ENCODE measurements around the gene SNX25. TPM values are rescaled to one million over a fixed set of nuclear protein-coding genes. Genes with fewer than 3 reads are reported as not detected.

Gene SNX25
- total RNA-seq, 1 experiment from 2014 or later, result 3.5 TPM

DNA sequence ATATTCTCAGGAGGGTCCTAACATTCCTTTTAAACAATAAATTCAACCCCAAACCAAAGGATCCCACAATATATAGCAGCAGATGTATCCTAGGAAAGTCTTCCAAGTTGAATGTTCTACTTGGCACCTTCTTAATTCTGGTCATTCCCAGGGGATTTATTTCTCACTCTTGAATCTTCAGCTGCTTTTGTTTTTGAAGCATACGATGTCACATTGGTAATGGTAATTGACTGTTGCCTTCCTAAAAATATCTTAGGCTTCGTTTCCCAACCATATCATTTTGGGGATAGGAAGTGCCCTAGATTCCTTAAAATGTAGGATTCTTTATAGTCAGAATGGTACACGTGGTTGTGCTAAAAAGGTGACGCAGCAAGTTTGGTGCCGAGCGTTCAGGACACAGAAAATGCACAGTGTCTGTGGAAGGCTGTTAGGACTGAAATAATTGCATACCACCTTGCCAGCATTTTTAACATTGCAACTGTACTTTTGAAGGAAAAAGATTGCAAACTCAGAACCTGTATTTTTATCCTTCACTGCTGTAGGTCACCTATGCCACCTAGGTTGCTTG is 8.1 kb downstream of the SNX25 start:
- Histone ChIP-seq H3K9me3 (ENCODE audit: low read depth, low read length, poor library complexity, severe bottlenecking) (no peaks in the 10 kb centered on the region), H3K27ac (ENCODE audit: low read depth, low read length, poor library complexity, severe bottlenecking) (no peak overlapping the region), H3K36me3 (ENCODE audit: insufficient read depth, low read length, poor library complexity, severe bottlenecking) (no peaks in the 10 kb centered on the region), H3K27me3 (replicated peaks; ENCODE audit: insufficient read depth, low read depth, low read length, poor library complexity) (no peaks in the 10 kb centered on the region), H3K4me1 (ENCODE audit: insufficient read depth, low read length, poor library complexity, severe bottlenecking) (peaks cover 47% of the 10 kb centered on the region), H3K4me3 (ENCODE audit: low read depth, low read length, poor library complexity, severe bottlenecking) (no peak overlapping the region)
- ChIA-PET CTCF (no interaction called here), POLR2A (ENCODE audit: low non-redundant PET) (no interaction called here)
- no peak for DNase-seq (ENCODE audit: low spot score)
- intact Hi-C loops (cut with micrococcal nuclease; ENCODE audit: unreplicated experiment), result loop anchor here (5.0 kb wide), 1 partner anchor 90 kb away; no protein-coding TSS in a partner anchor
- BruUV-seq (replicated peaks), result no TSS peak
- TF ChIP-seq CTCF (conservative IDR thresholded peaks at IDR 0.05; ENCODE audit: low read depth, low read length) (no peak), EZH2 (IDR thresholded peaks at IDR 0.05; ENCODE audit: borderline replicate concordance, low read depth, low read length, poor library complexity, severe bottlenecking) (no peak)

DNA sequence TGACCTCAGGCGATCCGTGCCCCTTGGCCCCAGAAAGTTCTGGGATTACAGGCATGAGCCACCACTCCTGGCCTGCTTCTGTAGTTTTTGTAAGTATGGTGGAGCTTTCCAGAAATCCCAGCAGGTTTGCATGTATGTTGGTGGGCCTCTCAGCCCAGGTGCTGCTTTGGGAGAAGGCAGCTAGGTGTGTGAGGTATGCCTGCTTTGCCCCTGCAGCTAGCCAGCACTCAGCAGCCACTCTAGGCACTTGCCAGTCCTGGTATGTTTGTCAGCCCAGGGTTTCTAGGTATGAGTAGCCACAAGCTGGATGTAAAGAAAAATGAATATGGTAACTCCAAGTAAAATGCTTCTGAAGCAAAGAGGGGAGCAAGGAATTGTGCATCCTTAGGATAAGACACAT is 8.9 kb downstream of the SNX25 start:
- DNase-seq (ENCODE audit: low spot score), result no peak
- intact Hi-C loops (cut with micrococcal nuclease; ENCODE audit: unreplicated experiment), result loop anchor here (5.0 kb wide), 1 partner anchor 89 kb away; no protein-coding TSS in a partner anchor
- TF ChIP-seq CTCF (conservative IDR thresholded peaks at IDR 0.05; ENCODE audit: low read depth, low read length) (no peak), EZH2 (IDR thresholded peaks at IDR 0.05; ENCODE audit: borderline replicate concordance, low read depth, low read length, poor library complexity, severe bottlenecking) (no peak)
- BruUV-seq (replicated peaks), result no TSS peak
- ChIA-PET POLR2A (ENCODE audit: low non-redundant PET) (no interaction called here), CTCF (no interaction called here)
- no peaks in the 10 kb centered on the region for H3K36me3 ChIP-seq (ENCODE audit: insufficient read depth, low read length, poor library complexity, severe bottlenecking)
- H3K4me1 ChIP-seq (ENCODE audit: insufficient read depth, low read length, poor library complexity, severe bottlenecking), result peaks cover 47% of the 10 kb centered on the region
- no peak overlapping the region for H3K27ac ChIP-seq (ENCODE audit: low read depth, low read length, poor library complexity, severe bottlenecking)
- no peak overlapping the region for H3K4me3 ChIP-seq (ENCODE audit: low read depth, low read length, poor library complexity, severe bottlenecking)
- no peaks in the 10 kb centered on the region for H3K27me3 ChIP-seq (replicated peaks; ENCODE audit: insufficient read depth, low read depth, low read length, poor library complexity)
- no peaks in the 10 kb centered on the region for H3K9me3 ChIP-seq (ENCODE audit: low read depth, low read length, poor library complexity, severe bottlenecking)

DNA sequence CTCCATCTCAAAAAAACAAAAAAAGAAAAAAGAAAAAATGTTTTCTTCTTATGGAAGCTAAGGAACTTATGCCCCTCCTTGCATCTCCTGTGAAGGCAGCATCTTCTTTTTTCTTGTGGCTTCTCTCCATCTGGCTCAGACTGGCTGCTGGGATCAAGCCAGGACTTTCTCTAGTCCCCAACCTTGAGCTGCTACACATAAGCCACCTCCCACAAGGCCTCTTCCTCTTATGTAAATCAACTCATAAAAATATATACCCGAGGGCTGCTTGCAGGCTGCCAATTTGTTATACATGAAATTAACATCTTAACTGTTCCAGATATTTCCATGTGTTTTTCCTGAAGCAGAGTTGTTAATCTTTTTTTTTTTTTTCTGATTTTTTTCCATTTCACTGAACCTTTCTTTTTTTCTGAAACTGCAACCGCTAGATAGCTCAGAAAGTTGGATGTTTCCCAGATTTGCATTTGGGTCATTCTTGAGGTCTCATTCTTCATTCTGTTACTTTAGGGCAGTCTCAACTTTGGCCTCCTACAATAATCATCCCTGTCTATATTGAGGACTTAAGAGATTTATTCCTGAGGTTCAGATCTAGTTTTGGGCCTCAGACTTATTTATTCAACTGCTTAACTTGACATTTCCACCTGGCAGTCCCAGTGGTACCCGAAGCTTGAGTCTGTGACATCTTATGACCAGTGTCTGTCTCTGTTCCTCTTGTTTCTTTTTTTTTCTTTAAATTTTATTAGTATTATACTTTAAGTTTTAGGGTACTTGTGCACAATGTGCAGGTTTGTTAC is 10.3 kb downstream of the SNX25 start:
- ChIA-PET POLR2A (ENCODE audit: low non-redundant PET) (interaction anchor here (0.7 kb wide), 1 partner anchor 40 kb away, joined by 4 read pairs; no protein-coding TSS in a partner anchor), CTCF (interaction anchor here (0.7 kb wide), 1 partner anchor 406 kb away, joined by 9 read pairs; no protein-coding TSS in a partner anchor)
- Histone ChIP-seq H3K4me3 (ENCODE audit: low read depth, low read length, poor library complexity, severe bottlenecking) (peak overlapping the region; percentile 8), H3K27ac (ENCODE audit: low read depth, low read length, poor library complexity, severe bottlenecking) (no peak overlapping the region), H3K36me3 (ENCODE audit: insufficient read depth, low read length, poor library complexity, severe bottlenecking) (no peaks in the 10 kb centered on the region), H3K4me1 (ENCODE audit: insufficient read depth, low read length, poor library complexity, severe bottlenecking) (peaks cover 42% of the 10 kb centered on the region), H3K27me3 (replicated peaks; ENCODE audit: insufficient read depth, low read depth, low read length, poor library complexity) (no peaks in the 10 kb centered on the region), H3K9me3 (ENCODE audit: low read depth, low read length, poor library complexity, severe bottlenecking) (no peaks in the 10 kb centered on the region)
- no TSS peak for BruUV-seq (replicated peaks)
- TF ChIP-seq CTCF (conservative IDR thresholded peaks at IDR 0.05; ENCODE audit: low read depth, low read length) (no peak), EZH2 (IDR thresholded peaks at IDR 0.05; ENCODE audit: borderline replicate concordance, low read depth, low read length, poor library complexity, severe bottlenecking) (no peak)
- intact Hi-C loops (cut with micrococcal nuclease; ENCODE audit: unreplicated experiment), result loop anchor here (5.0 kb wide), 1 partner anchor 88 kb away; no protein-coding TSS in a partner anchor
- peak; percentile 87 for DNase-seq (ENCODE audit: low spot score)

Measured in A673 (cell line).